WTC11 (cell line): Measurements from ENCODE around the gene FHOD1. TPM values are rescaled to one million over a fixed set of nuclear protein-coding genes. Genes with fewer than 3 reads are reported as not detected.

Experiments
- ATAC-seq: fragments of 200-7000 bp; cut with Tn5 transposase; 2 replicates; pipeline ENCODE4 v1.10.0; 2021; ENCODE audit warnings: mild to moderate bottlenecking, moderate library complexity
- CTCF ChIA-PET: fragments of 300-600 bp; sonication (Branson Sonifier 250); formaldehyde crosslinking; loops from one replicate; lab custom pipeline; 2021; ENCODE audit warnings: antibody characterized with exemption; lab: Charles Lee
- POLR2A ChIA-PET: fragments of 350-600 bp; sonication (Branson Sonifier 250); formaldehyde crosslinking; loops from one replicate; lab custom pipeline; 2021; ENCODE audit warnings: antibody characterized with exemption; lab: Charles Lee
- DNase-seq: peaks from one replicate; pipeline ENCODE4 v3.0.0; 2021; ENCODE audit warnings: low spot score
- H3K27ac Mint-ChIP-seq: 2 replicates; pipeline ENCODE4 v1.8.0; 2021; ENCODE audit warnings: mixed read lengths
- H3K27me3 Mint-ChIP-seq: 2 replicates; pipeline ENCODE4 v1.8.0; 2021; ENCODE audit warnings: low read depth, mild to moderate bottlenecking, moderate library complexity, mixed read lengths
- H3K36me3 Mint-ChIP-seq: 2 replicates; pipeline ENCODE4 v1.8.0; 2021; ENCODE audit warnings: mixed read lengths
- H3K4me1 Mint-ChIP-seq: 2 replicates; pipeline ENCODE4 v1.8.0; 2022; ENCODE audit warnings: mixed read lengths
- H3K4me3 Mint-ChIP-seq: 2 replicates; pipeline ENCODE4 v1.8.0; 2021; ENCODE audit warnings: mild to moderate bottlenecking, moderate library complexity, mixed read lengths
- H3K9me3 Mint-ChIP-seq: 2 replicates; pipeline ENCODE4 v1.8.0; 2021; ENCODE audit warnings: mixed read lengths
- JAZF1 ChIP-seq: fragments of 250-450 bp; sonication (Bioruptor Pico); IDR thresholded peaks from 2 replicates; pipeline ENCODE4 v1.9.0; 2021; ENCODE audit warnings: moderate library complexity, mild to moderate bottlenecking, inconsistent platforms
- MAX ChIP-seq: sonication (generic); formaldehyde crosslinking; IDR thresholded peaks from 2 replicates; pipeline ENCODE4 v1.8.0; 2022; ENCODE audit warnings: mild to moderate bottlenecking, missing genetic modification reagents
- NFATC4 ChIP-seq: fragments of 250-450 bp; sonication (Bioruptor Pico); IDR thresholded peaks from 2 replicates; pipeline ENCODE4 v1.9.0; 2021; ENCODE audit warnings: mild to moderate bottlenecking
- NR1H2 ChIP-seq: sonication (generic); formaldehyde crosslinking; IDR thresholded peaks from 2 replicates; pipeline ENCODE4 v1.9.0; 2021; ENCODE audit warnings: mild to moderate bottlenecking, moderate library complexity, missing genetic modification reagents
- OVOL2 ChIP-seq: fragments of 250-450 bp; sonication (Bioruptor Pico); IDR thresholded peaks from 2 replicates; pipeline ENCODE4 v1.9.0; 2021; ENCODE audit warnings: mild to moderate bottlenecking, borderline replicate concordance
- PREB ChIP-seq: sonication (generic); formaldehyde crosslinking; IDR thresholded peaks from 2 replicates; pipeline ENCODE4 v1.8.1; 2022; ENCODE audit warnings: mild to moderate bottlenecking, missing genetic modification reagents, moderate library complexity, borderline replicate concordance
- TCF7 ChIP-seq: sonication (generic); formaldehyde crosslinking; IDR thresholded peaks from 2 replicates; pipeline ENCODE4 v1.8.0; 2022; ENCODE audit warnings: mild to moderate bottlenecking, low read depth, missing genetic modification reagents, moderate library complexity
- USF1 ChIP-seq: sonication (generic); formaldehyde crosslinking; IDR thresholded peaks from 2 replicates; pipeline ENCODE4 v1.8.0; 2022; ENCODE audit warnings: mild to moderate bottlenecking, missing genetic modification reagents
- USF2 ChIP-seq: sonication (generic); formaldehyde crosslinking; IDR thresholded peaks from 2 replicates; pipeline ENCODE4 v1.8.1; 2023; ENCODE audit warnings: mild to moderate bottlenecking, missing genetic modification reagents, moderate library complexity
- ZNF121 ChIP-seq: sonication (generic); formaldehyde crosslinking; IDR thresholded peaks from 2 replicates; pipeline ENCODE4 v1.8.0; 2023; ENCODE audit warnings: missing genetic modification reagents
- ZNF219 ChIP-seq: sonication (generic); formaldehyde crosslinking; IDR thresholded peaks from 2 replicates; pipeline ENCODE4 v1.8.0; 2023; ENCODE audit warnings: missing genetic modification reagents, mild to moderate bottlenecking, borderline replicate concordance
- ZNF396 ChIP-seq: fragments of 250-450 bp; sonication (Bioruptor Pico); IDR thresholded peaks from 2 replicates; pipeline ENCODE4 v1.8.0; 2021; ENCODE audit warnings: mild to moderate bottlenecking, moderate library complexity, borderline replicate concordance
- total RNA-seq: library from RNA; stranded (reverse); gene quantifications from 3 replicates; pipeline ENCODE4 v1.2.3, GENCODE V29; 2021
- TF ChIP-seq, protein P1 (sequence below): sonication (generic); formaldehyde crosslinking; IDR thresholded peaks from 2 replicates; pipeline ENCODE4 v1.8.1; 2023; ENCODE audit warnings: mild to moderate bottlenecking, missing genetic modification reagents, borderline replicate concordance
- TF ChIP-seq, protein P2 (sequence below): sonication (generic); formaldehyde crosslinking; IDR thresholded peaks from 2 replicates; pipeline ENCODE4 v1.8.0; 2022; ENCODE audit warnings: mild to moderate bottlenecking, missing genetic modification reagents
- TF ChIP-seq, protein P3 (sequence below): sonication (generic); formaldehyde crosslinking; IDR thresholded peaks from 2 replicates; pipeline ENCODE4 v1.8.1; 2023; ENCODE audit warnings: mild to moderate bottlenecking, moderate library complexity, missing genetic modification reagents

Gene FHOD1
- total RNA-seq, 1 experiment from 2014 or later, result 81.3 TPM

DNA sequence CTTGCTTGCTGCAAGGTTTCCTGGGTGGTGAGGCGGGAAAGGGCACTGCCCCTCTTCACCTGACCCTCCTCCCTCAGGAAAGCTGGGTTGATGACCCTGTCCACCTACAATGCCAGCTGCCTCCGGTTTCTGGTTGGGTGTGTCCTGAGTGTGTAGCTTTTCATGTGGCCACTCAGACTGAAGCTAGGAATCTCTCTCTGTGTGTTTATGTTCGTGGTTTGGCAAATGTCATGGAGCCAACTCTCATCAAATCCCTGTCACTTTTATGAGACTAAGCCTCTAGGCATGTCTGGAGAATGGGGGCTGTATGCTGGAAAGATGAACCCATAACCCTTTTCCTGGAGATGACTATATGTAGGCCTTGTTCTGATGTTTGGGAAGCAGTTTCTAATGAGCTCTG, 49.1 kb upstream of the FHOD1 start:
- H3K4me3 Mint-ChIP-seq, result no peak overlapping the region
- no peak for TF ChIP-seq ZNF396
- H3K27me3 Mint-ChIP-seq, result peaks cover 42% of the 10 kb centered on the region
- ChIA-PET POLR2A (no interaction called here), CTCF (interaction anchor here (0.5 to 6.8 kb wide), 4 partner anchors 12 to 103 kb away, joined by 4 to 51 read pairs (median 8); partner anchors contain the start of genes KCTD19 and LRRC36)
- H3K4me1 Mint-ChIP-seq, result no peaks in the 10 kb centered on the region
- no peaks in the 10 kb centered on the region for H3K9me3 Mint-ChIP-seq
- no peak for ATAC-seq
- H3K36me3 Mint-ChIP-seq, result no peaks in the 10 kb centered on the region
- no peak overlapping the region for H3K27ac Mint-ChIP-seq
- no peak for DNase-seq

DNA sequence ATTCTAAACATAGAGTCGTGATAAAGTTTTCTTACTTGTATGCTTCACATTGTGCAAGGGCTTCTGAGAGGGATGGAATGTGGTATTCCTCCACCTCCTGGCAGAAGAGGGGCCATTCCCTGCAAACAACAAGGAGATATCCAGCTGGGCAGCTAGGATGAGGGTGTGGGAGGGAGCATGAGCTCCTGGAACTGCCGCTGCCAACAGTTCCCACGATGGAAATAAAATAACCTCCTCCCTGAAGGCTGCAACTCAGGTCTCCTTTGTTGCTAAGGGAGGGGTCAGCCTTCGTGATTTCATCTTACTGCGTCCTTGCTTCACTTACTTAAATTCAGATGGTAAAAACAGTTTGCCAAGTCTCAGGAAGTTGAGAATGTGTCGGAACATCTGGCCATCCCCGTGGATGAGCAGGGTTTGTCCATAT, 47.7 kb upstream of the FHOD1 start:
- Mint-ChIP-seq H3K27ac (no peak overlapping the region), H3K27me3 (peaks cover 42% of the 10 kb centered on the region), H3K4me3 (no peak overlapping the region), H3K9me3 (no peaks in the 10 kb centered on the region), H3K36me3 (no peaks in the 10 kb centered on the region), H3K4me1 (no peaks in the 10 kb centered on the region)
- CTCF ChIA-PET, result interaction anchor here (1.0 to 6.8 kb wide), 3 partner anchors 10 to 31 kb away, joined by 3 to 51 read pairs (median 3); no protein-coding TSS in a partner anchor
- POLR2A ChIA-PET, result no interaction called here
- ATAC-seq, result peak; percentile 55
- TF ChIP-seq ZNF219 (CRISPR knock-in tag) (no peak), TCF7 (CRISPR knock-in tag) (no peak), PREB (CRISPR knock-in tag) (no peak)
- TF ChIP-seq, protein P1, sequence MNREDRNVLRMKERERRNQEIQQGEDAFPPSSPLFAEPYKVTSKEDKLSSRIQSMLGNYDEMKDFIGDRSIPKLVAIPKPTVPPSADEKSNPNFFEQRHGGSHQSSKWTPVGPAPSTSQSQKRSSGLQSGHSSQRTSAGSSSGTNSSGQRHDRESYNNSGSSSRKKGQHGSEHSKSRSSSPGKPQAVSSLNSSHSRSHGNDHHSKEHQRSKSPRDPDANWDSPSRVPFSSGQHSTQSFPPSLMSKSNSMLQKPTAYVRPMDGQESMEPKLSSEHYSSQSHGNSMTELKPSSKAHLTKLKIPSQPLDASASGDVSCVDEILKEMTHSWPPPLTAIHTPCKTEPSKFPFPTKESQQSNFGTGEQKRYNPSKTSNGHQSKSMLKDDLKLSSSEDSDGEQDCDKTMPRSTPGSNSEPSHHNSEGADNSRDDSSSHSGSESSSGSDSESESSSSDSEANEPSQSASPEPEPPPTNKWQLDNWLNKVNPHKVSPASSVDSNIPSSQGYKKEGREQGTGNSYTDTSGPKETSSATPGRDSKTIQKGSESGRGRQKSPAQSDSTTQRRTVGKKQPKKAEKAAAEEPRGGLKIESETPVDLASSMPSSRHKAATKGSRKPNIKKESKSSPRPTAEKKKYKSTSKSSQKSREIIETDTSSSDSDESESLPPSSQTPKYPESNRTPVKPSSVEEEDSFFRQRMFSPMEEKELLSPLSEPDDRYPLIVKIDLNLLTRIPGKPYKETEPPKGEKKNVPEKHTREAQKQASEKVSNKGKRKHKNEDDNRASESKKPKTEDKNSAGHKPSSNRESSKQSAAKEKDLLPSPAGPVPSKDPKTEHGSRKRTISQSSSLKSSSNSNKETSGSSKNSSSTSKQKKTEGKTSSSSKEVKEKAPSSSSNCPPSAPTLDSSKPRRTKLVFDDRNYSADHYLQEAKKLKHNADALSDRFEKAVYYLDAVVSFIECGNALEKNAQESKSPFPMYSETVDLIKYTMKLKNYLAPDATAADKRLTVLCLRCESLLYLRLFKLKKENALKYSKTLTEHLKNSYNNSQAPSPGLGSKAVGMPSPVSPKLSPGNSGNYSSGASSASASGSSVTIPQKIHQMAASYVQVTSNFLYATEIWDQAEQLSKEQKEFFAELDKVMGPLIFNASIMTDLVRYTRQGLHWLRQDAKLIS (CRISPR knock-in tag), result no peak
- TF ChIP-seq, protein P2, sequence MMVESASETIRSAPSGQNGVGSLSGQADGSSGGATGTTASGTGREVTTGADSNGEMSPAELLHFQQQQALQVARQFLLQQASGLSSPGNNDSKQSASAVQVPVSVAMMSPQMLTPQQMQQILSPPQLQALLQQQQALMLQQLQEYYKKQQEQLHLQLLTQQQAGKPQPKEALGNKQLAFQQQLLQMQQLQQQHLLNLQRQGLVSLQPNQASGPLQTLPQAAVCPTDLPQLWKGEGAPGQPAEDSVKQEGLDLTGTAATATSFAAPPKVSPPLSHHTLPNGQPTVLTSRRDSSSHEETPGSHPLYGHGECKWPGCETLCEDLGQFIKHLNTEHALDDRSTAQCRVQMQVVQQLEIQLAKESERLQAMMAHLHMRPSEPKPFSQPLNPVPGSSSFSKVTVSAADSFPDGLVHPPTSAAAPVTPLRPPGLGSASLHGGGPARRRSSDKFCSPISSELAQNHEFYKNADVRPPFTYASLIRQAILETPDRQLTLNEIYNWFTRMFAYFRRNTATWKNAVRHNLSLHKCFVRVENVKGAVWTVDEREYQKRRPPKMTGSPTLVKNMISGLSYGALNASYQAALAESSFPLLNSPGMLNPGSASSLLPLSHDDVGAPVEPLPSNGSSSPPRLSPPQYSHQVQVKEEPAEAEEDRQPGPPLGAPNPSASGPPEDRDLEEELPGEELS (CRISPR knock-in tag), result no peak
- no peak for DNase-seq

- Mint-ChIP-seq H3K27me3 (peaks cover 42% of the 10 kb centered on the region), H3K9me3 (no peaks in the 10 kb centered on the region), H3K4me3 (no peak overlapping the region), H3K36me3 (no peaks in the 10 kb centered on the region), H3K4me1 (no peaks in the 10 kb centered on the region), H3K27ac (no peak overlapping the region)
- ATAC-seq (no peak), DNase-seq (no peak)
- CTCF ChIA-PET, result interaction anchor here (1.0 to 6.8 kb wide), 3 partner anchors 9 to 105 kb away, joined by 3 to 51 read pairs (median 10); no protein-coding TSS in a partner anchor
- POLR2A ChIA-PET, result no interaction called here
- TF ChIP-seq PREB (CRISPR knock-in tag), result no peak
- no peak for TF ChIP-seq USF2
- TF ChIP-seq NFATC4 (CRISPR knock-in tag), result no peak
- TF ChIP-seq, protein P3, sequence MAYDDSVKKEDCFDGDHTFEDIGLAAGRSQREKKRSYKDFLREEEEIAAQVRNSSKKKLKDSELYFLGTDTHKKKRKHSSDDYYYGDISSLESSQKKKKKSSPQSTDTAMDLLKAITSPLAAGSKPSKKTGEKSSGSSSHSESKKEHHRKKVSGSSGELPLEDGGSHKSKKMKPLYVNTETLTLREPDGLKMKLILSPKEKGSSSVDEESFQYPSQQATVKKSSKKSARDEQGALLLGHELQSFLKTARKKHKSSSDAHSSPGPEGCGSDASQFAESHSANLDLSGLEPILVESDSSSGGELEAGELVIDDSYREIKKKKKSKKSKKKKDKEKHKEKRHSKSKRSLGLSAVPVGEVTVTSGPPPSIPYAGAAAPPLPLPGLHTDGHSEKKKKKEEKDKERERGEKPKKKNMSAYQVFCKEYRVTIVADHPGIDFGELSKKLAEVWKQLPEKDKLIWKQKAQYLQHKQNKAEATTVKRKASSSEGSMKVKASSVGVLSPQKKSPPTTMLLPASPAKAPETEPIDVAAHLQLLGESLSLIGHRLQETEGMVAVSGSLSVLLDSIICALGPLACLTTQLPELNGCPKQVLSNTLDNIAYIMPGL (CRISPR knock-in tag), result no peak
- no peak for TF ChIP-seq JAZF1 (CRISPR knock-in tag)
- TF ChIP-seq USF1 (CRISPR knock-in tag), result no peak
- no peak for TF ChIP-seq OVOL2 (CRISPR knock-in tag)
- TF ChIP-seq NR1H2 (CRISPR knock-in tag), result no peak
- no peak for TF ChIP-seq MAX
- TF ChIP-seq ZNF121 (CRISPR knock-in tag), result no peak
Measured at GRCh38 chr16:67294171-67294757, 47.0 kb upstream of the FHOD1 start.
